GM13976 (cell line): ENCODE results near the gene ANKIB1.

Source experiments
- DNase-seq: peaks from one replicate; pipeline ENCODE4 v3.0.0; 2012; ENCODE audit warnings: low spot score
- in situ Hi-C: fragments of 300-500 bp; cut with MboI; formaldehyde crosslinking; loops from one replicate; pipeline ENCODE4 v1.12.0; 2022; ENCODE audit warnings: low sequenced_read_pairs, mixed read lengths, inconsistent platforms; ENCODE audit not compliant: unreplicated experiment
- TF ChIP-seq, protein P1 (sequence below): IDR thresholded peaks from 2 replicates; pipeline ENCODE4 v1.5.1; 2012; ENCODE audit warnings: borderline replicate concordance, mild to moderate bottlenecking; ENCODE audit not compliant: insufficient read depth; ENCODE audit errors: extremely low read depth, missing control alignments, control extremely low read depth

Gene ANKIB1

DNA sequence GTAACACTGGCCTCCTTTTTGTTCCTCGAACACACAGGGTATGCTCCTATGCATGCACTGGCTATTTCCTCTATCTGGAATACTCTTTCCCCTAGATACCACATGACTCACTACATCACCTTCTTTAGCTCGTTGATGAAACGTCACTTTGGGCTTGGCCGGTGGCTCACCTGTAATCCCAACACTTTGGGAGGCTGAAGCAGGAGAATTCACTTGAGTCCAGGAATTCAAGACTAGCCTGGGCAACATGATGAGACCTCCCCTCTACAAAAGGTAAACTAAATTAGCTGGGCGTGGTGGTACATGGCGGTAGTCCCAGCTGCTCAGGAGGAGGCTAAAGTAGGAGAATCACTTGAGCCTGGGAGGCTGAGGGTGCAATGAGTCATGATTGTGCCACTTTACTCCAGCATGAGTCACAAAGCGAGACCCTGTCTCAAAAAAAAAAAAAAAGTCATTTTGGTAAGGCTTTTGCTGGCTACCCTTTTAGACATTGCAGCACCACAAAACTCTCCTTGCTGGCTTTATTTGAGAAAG lies 14.5 kb downstream of the ANKIB1 start:
- DNase-seq: no peak
- TF ChIP-seq, protein P1, sequence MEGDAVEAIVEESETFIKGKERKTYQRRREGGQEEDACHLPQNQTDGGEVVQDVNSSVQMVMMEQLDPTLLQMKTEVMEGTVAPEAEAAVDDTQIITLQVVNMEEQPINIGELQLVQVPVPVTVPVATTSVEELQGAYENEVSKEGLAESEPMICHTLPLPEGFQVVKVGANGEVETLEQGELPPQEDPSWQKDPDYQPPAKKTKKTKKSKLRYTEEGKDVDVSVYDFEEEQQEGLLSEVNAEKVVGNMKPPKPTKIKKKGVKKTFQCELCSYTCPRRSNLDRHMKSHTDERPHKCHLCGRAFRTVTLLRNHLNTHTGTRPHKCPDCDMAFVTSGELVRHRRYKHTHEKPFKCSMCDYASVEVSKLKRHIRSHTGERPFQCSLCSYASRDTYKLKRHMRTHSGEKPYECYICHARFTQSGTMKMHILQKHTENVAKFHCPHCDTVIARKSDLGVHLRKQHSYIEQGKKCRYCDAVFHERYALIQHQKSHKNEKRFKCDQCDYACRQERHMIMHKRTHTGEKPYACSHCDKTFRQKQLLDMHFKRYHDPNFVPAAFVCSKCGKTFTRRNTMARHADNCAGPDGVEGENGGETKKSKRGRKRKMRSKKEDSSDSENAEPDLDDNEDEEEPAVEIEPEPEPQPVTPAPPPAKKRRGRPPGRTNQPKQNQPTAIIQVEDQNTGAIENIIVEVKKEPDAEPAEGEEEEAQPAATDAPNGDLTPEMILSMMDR: no peak
- in situ Hi-C loops: no loop called here

DNA sequence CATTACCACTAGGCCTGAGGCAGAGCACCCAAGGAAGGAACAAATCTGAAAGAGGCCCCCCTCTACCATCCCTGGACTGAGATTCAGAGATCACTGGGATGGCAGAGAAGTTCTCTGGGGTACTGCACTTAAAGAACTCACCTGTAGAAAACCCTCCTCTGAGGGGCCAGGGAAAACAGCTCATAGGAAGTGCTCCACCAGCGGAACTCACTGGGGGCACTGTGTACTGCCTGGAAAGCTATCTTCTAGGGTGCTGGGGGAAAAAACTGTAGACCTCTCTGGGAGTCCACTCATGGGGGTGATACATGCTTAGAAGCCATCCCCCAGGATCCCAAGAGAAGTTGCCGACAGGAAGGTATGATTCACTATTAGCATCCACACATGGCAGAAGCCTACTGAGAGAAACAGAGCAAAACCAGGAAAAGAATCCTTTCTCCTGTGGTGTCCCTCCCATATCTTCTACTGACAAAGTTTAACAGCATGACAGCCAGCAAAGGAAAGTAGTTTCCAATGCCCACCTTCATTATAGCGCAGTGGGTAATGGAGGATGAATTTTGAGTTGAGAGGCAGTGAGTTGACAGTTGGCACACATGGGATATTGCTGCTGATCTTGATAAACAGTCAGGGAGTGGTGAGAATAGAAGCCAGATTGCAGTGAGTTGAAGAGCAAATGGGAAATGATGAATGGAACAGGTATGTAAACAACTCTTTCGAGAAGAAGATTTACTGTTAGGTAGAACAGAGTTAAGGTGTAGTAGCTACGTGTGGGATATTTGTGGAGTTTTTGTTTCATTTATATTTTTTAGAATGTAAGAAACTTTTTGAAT lies 20.9 kb downstream of the ANKIB1 start:
- in situ Hi-C loops: no loop called here
- TF ChIP-seq, protein P1: no peak
- DNase-seq: no peak

DNA sequence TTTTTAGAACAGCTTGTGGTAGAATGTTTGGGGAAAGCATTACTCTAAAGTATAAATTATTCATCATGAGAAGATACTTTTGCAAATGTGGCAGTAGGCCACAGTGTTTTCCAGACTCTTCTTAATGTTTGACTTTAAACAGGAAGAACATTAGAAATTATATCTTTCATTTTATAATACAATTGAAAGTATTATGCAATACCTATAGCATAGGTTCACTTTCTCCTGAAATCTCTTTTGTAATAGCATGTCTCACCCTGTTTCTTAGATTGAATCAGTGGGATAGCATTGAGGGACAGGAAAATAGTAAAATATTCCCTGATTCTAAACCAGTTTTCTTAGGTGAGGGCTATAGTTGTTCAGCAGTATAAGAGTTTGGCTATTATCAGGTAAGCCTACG lies 23.1 kb downstream of the ANKIB1 start:
- TF ChIP-seq, protein P1: no peak
- DNase-seq: no peak
- in situ Hi-C loops: no loop called here

DNA sequence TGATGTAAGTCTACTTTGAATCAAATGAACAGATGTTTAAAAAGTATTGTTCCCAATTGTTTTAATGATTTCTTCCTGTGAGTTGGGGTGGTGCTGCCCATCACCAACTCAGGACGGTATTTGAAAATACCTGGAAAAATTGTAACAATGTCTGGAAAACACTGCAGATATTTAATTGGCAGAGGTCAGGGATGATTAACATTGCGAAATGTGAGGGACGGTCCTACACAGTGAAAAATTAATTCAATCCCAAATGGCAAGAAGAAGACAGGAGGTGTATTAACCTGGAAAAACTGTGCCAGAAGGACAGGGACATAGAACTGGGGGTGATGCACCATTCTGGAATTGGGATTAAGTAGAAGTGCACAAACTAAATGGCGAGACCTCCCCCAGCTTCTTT lies 29.6 kb downstream of the ANKIB1 start:
- TF ChIP-seq, protein P1: no peak
- in situ Hi-C loops: no loop called here
- no peak for DNase-seq

DNA sequence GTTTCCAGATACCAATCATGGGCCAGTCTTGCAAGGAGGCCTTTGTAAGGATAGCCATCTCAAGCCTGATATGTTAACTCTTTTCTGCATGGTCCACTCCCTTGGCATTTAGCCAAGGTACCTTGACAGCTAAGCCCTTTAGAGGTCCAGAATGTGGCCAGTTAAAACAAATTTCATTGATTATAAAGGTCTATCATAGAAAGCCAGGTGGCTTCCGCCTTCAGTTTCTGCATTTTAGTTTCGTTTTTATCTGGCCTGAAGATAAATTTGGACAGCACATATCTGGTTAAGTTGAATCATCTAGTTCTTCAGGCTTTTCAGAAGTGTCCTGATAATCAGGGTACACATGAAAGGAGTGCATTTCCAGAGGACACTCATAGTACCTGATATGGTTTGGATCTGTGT lies 30.7 kb downstream of the ANKIB1 start:
- TF ChIP-seq, protein P1: no peak
- in situ Hi-C loops: no loop called here
- peak; percentile 39 for DNase-seq

DNA sequence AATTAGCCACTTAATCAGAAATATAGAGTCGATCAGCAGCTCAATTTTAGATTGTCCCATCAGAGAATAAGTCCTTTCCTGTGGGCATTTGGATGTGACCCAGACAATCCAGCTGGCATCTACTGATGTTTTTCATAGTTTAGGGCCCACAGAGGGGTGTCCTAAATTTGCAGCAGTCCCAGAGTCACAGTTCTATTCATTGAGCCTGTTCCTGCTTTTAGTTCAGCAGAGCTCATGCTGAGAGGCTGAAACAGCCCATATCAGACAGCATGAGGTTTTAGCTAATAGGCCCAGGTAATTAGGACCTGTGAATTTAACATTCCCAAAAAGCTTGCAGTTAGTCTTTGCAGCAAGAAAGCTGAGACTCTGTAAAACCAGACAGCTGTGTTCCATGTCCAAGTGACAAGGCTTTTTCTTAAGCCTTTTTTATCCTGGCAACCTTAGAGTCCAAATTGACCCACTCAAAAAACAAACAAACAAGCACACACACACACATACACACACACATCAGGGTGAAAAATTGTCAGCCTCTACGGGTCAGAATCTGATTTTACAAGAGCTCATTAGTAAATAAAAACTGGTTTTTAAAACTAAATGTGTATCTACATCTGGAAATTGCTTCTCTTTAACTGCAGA lies 33.7 kb downstream of the ANKIB1 start:
- DNase-seq: no peak
- TF ChIP-seq, protein P1: no peak
- in situ Hi-C loops: no loop called here
